GM21825 (cell line): ENCODE results near the gene CORO1A.
"Not testable (repeated sequence)": the region's sequence is repeated elsewhere in the genome, so short reads cannot be mapped to it uniquely, and the experiment has no call there.

Experiments used
- ATAC-seq: cut with Tn5 transposase; IDR thresholded peaks from one replicate; pipeline ENCODE4 v1.9.1; 2021; ENCODE audit warnings: mild to moderate bottlenecking, moderate library complexity; ENCODE audit not compliant: unreplicated experiment

CORO1A gene

GRCh38 chr16:30169416-30169815, 14.0 kb upstream of the CORO1A start:
- not testable (repeated sequence) for ATAC-seq

DNA sequence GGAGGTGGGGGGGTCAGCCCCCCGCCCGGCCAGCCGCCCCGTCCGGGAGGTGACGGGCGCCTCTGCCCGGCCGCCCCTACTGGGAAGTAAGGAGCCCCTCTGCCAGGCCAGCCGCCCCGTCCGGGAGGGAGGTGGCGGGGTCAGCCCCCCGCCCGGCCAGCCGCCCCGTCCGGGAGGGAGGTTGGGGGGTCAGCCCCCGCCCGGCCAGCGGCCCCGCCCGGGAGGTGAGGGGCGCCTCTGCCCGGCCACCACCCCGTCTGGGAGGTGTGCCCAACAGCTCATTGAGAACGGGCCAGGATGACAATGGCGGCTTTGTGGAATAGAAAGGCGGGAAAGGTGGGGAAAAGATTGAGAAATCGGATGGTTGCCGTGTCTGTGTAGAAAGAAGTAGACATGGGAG, 13.3 kb upstream of the CORO1A start:
- not testable (repeated sequence) for ATAC-seq

- ATAC-seq = no peak
Observed at GRCh38 chr16:30173054-30173453, 10.3 kb upstream of the CORO1A start.

- not testable (repeated sequence) for ATAC-seq
Observed at GRCh38 chr16:30176876-30177275, 6.5 kb upstream of the CORO1A start.

DNA sequence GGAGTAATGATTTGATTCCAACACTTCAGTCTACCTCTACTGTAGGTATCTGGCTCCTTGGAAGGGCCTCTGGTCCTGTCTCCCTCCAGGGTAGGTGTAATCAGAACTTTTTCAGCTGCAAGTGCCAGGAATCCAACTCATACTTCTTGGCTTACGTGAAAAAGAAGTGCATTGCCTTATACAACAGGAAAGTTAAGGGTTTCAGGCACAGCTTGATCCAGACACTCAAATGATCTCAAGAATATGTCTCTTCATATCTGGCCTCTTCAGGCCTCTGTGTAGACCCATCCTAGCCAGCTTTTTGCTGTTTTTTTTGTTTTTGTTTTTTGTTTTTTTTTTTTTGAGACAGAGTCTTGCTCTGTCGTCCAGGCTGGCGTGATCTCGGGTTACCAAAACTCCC, 4.2 kb upstream of the CORO1A start:
- no peak for ATAC-seq

- no peak for ATAC-seq
Observed at GRCh38 chr16:30179931-30180330, 3.5 kb upstream of the CORO1A start.

DNA sequence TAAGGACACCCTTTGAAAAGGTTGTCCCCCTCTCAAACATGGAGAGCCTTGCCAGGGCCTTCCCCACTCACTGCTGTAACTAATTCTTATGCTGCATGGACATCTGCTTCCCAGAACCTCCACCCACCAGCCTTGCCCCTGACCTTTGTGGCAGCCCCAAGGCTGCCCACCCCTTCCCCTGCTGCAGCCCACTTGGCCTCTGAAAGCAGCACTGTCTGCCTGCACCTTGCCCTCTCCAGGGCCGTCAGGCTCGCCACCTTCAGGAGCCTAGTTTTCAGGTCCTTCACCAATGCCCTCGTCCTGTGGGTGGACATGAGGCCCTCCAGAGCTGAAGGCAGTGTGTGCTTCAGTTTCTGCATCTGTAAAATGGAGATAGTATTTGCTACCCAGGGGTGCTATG, 2.7 kb upstream of the CORO1A start:
- ATAC-seq = no peak

GRCh38 chr16:30184096-30184890, 891 bp downstream of the CORO1A start:
- ATAC-seq = no peak

DNA sequence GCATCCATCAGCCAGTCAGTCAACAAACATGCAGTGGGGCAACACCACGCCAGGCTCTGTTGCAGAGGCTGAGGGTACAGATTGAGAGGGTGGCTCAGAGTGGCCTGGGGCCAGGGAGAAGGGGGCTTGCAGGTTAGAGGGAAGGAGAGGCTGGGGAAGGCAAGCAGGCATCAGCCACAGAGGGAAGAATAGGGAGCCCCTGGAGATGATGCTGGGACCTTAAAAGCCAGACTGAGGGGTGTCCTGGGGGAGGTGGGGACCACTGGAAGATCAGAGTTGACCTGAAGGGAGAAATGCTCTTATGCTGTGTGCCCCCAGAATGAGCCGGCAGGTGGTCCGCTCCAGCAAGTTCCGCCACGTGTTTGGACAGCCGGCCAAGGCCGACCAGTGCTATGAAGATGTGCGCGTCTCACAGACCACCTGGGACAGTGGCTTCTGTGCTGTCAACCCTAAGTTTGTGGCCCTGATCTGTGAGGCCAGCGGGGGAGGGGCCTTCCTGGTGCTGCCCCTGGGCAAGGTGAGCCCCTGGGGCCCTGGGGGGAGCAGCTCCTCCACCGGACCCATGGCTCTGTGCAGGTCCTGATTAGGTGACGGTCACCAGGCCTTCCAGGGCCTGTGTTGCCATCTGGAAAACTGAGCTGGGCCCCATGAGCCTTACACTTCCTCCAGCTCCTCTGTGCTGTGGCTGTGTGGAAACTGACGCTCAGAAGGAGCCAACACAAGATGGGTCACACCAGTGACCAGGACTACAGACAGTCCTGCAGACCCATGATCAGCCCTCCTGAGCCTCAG, 1.7 kb downstream of the CORO1A start:
- ATAC-seq = no peak

DNA sequence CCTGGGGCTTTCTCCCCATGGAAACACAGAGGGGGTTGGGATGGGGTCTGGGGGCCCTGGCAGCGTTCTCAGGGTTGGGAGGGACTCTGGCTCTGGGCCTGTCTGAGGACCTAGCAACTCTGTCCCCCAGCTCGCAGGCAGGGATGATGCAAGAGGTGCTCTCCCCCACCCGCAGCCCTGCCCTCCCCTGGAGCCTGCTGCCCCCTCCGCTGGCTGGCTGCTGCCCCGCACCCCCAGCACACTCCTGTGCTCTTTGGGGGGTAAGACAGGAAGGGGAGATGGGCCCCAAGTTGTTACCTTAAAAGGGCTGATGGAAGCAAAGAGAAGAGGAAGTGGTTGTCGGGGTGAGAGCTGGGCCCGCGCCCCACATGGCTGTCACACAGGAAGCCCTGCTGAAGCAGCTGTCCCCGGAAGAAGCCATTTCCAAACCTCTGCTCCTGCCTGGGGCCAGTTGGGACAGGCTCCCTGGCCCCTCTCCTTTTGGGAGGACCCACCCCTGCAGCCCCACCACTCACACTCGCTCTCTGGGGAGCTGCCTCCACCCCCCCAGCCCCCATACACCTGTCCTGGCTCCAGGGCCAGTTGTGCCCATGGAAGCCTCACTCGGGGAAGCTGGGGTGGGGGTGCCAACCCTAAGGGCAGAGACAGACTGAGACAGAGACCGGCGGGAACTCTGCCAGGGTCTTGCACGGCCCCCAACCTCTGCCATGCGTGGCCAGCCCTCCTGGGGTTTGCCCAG, 2.5 kb downstream of the CORO1A start:
- ATAC-seq = no peak

GRCh38 chr16:30186444-30186781, 3.0 kb downstream of the CORO1A start:
- ATAC-seq = no peak

- ATAC-seq = no peak
Observed at GRCh38 chr16:30186782-30187555, 3.6 kb downstream of the CORO1A start.

DNA sequence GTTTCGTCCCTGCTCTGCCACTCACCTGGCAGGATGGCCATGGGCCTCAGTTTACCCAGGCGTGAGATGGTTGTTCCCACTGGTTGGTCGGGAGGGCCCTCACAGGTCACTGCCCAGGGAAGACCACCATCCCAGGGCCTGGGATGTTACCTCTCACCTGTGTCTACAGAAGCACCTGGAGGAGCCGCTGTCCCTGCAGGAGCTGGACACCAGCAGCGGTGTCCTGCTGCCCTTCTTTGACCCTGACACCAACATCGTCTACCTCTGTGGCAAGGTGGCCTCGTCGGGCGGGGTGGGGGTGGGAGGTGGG, 4.1 kb downstream of the CORO1A start:
- ATAC-seq = no peak

GRCh38 chr16:30187971-30188561, 4.7 kb downstream of the CORO1A start:
- no peak for ATAC-seq

- not testable (repeated sequence) for ATAC-seq
Observed at GRCh38 chr16:30191158-30191557, 7.8 kb downstream of the CORO1A start.

DNA sequence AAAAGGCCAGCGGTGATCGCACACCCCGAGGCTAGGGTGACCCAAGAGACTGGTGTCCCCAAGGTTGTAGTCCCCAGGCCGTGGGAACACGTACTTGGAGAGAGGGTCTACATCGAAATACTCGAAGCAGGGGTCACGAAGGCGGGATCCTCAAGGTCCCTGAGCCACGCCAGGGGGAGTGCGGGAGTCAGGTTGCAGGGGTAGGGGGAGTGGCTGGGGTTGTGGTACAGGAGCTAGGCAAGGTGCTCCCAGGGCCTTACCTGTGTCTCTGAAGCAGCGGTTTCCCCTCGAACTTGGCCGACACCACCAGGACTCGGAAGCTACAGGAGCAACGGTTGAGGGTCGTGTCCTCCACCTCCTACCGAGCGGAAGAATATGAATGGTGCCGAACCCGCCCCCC, 9.7 kb downstream of the CORO1A start:
- ATAC-seq = peak; percentile 14

- ATAC-seq = peak; percentile 82
Observed at GRCh38 chr16:30193615-30194014, 10.2 kb downstream of the CORO1A start, which contains the start of the genes BOLA2B and SLX1A. BOLA2B (minus strand) TSS chr16:30193666; CDS start chr16:30193595, 71 bp downstream. SLX1A (plus strand) TSS chr16:30193875; CDS start chr16:30194085, 210 bp downstream.

DNA sequence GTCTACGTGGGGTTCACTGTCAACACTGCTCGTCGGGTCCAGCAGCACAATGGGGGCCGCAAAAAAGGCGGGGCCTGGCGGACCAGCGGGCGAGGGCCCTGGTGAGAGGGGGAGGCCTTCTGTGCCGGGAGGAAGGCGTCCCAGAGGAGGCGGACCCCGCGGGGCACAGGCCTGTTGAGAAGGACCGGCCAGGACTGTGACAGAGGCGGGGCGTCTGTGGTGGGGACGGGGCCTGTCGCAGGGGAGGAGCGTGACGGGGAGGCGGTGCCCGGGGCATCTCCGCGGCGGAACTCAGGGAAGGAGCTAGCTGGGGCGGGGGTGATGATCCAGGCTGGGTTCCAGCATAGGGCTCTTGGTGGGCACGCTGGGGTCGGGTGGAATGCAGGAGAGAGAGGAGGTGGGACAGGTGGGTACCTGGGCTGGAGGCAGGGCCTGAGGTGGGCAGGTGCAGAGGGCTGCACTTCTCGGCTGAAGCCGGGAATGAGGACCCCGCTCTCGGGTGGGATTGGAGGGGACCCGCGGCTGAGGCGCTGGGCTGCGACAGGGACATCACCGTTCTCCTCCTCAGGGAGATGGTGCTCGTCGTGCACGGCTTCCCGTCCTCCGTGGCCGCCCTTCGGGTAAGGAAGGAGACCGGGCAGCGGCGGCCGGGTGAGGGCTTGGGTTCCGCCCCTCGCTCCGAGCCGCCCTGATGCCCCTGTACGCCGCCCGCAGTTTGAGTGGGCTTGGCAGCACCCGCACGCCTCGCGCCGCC, 10.9 kb downstream of the CORO1A start:
- peak; percentile 49 for ATAC-seq

DNA sequence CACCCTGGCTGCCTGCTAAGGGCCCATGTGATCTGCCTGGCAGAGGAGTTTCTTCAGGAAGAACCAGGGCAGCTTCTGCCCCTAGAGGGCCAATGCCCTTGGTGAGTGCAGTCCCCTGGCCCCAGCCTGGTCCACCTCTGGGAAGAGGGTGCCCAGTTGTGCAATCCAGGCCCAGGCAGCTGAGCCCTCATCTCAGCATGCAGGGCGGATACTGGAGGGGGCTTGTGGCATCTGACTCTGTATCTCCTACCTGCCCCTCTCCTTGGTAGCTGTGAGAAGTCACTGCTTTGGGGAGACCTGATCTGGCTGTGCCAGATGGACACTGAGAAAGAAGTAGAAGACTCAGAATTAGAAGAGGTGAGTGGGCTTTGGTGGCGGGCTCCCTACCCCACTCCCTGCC, 13.6 kb downstream of the CORO1A start:
- ATAC-seq = not testable (repeated sequence)

DNA sequence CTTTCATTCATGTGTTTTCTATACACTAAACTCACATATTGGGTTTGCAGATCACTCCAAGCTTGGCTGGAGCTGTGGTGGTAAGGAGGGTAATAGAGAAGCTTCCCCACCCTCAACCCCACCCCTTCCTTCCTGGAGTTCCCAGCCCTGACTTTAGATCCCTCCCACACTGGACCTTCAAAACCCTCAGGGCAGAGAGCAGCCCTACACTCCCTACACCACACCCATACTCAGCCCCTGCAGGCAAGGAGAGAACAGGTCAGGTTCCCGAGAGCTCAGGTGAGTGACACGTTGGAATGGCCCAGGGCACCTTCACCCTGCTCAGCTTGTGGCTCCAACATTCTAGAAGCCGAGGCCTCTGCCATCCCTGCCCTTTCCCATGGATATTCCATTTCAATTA, 15.6 kb downstream of the CORO1A start, which contains the start of gene SULT1A3:
TSS of gene SULT1A3 (plus strand) at position 207 of the 400 bp plus-strand sequence. CDS start 1,474 bp downstream, outside the sequence.
- ATAC-seq = not testable (repeated sequence)
